Urinary bladder (tissue), 4 donors: ENCODE data around the gene ELOVL6. TPM values are rescaled to one million over a fixed set of nuclear protein-coding genes. Genes with fewer than 3 reads are reported as not detected.

Source experiments
- DNase-seq: peaks from one replicate; pipeline ENCODE4 v3.0.0-alpha.2; 2015; ENCODE audit errors: extremely low spot score
- H3K27ac ChIP-seq: one replicate; pipeline ENCODE4 v1.5.1; 2013; ENCODE audit warnings: low read depth, mild to moderate bottlenecking, moderate library complexity
- H3K36me3 ChIP-seq: one replicate; pipeline ENCODE4 v1.6.1; 2013; ENCODE audit warnings: mild to moderate bottlenecking, moderate library complexity; ENCODE audit not compliant: insufficient read depth
- H3K4me1 ChIP-seq: one replicate; pipeline ENCODE4 v1.6.1; 2013; ENCODE audit warnings: mild to moderate bottlenecking, moderate library complexity; ENCODE audit not compliant: insufficient read depth
- H3K4me3 ChIP-seq: one replicate; pipeline ENCODE4 v1.5.1; 2013; ENCODE audit warnings: low read depth, low read length
- WGBS: extraction: QIAGEN DNeasy Blood & Tissue Kit; methylation state at CpG from one replicate; pipeline ENCODE4 v1.1.7; 2013; 5-methylcytosine and 5-hydroxymethylcytosine counted together
- polyA plus RNA-seq: library from polyadenylated mRNA; stranded (reverse); fragments of 200-250 nt; gene quantifications from one replicate; pipeline ENCODE4 v1.2.3, GENCODE V29; 2013
- total RNA-seq: library from RNA; depleted of rRNA; stranded (reverse); fragments of >200 nt; gene quantifications from one replicate; pipeline ENCODE4 v1.2.3, GENCODE V29; 2014
- donor health status: healthy with polysubstance abuse.
- donor health status: healthy.

Gene ELOVL6
- total and polyA plus RNA-seq, 2 donors: 5.3 to 16.8 TPM

DNA sequence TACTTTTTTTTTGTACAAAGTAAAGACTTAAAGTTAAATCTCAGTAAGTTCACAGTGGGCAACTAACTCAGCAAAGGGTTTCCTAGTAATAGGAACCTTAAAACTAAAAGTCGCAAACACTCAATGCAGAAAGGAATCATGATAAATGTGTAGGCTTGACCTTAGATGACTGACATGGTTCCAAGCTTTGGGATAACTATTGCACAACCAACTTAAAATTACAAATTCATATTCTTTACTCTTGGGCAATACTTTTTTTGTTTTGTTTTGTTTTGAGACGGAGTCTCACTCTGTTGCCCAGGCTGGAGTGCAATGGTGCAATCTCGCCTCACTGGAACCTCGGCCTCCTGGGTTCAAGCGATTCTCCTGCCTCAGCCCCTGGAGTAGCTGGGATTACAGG lies 8.2 kb downstream of the ELOVL6 start:
- WGBS: 95% methylated on average over 5 of the region's 5 CpGs
- Histone ChIP-seq H3K36me3 (no peaks in the 10 kb centered on the region), H3K4me1 (no peaks in the 10 kb centered on the region), H3K27ac (no peak overlapping the region), H3K4me3 (no peak overlapping the region)
- DNase-seq: no peak

DNA sequence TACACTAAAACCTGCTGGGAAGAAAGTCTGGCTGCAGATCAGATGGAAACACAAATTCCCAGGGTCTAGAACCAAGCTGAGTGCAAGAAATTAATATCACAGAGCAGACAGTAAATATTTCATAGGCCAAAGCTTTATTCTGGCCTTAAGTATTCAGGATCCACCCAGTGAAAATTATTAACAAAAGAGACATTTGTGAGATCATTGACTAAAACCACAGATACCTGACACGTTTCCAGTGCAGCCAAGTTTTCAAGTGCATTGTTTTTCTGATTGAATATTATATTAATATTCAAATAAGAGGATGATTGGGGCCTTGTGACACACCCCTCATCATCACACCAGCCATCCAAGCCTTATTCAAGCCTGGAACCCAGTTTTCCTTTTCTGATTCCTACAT lies 10.3 kb downstream of the ELOVL6 start:
- H3K27ac ChIP-seq: no peak overlapping the region
- 67% methylated on average over 1 of the region's 1 CpG for WGBS

DNA sequence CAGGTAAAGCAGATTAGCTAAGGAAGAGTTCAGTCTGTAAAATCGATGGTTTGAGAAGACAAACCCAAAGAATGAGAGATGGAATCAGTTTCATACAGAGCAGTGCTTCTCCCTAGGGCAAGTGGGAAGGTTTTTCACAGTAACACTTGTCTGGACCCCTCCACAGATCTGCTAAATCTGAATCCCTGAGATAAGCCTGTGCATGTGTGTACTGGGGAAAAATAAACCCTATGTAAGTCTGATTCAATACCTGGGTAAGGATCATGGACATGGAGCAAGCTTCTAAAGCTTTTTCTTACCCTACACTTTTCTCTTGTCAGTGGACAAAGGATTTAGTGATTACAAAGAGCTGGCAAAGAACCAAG lies 13.6 kb downstream of the ELOVL6 start:
- H3K36me3 ChIP-seq: no peaks in the 10 kb centered on the region
- 64% methylated on average over 1 of the region's 1 CpG for WGBS
- no peak for DNase-seq

More for the DNA sequence above, 10.3 kb downstream of the ELOVL6 start:
- Histone ChIP-seq H3K4me3 (no peak overlapping the region), H3K4me1 (no peaks in the 10 kb centered on the region), H3K36me3 (no peaks in the 10 kb centered on the region)
- DNase-seq: no peak

DNA sequence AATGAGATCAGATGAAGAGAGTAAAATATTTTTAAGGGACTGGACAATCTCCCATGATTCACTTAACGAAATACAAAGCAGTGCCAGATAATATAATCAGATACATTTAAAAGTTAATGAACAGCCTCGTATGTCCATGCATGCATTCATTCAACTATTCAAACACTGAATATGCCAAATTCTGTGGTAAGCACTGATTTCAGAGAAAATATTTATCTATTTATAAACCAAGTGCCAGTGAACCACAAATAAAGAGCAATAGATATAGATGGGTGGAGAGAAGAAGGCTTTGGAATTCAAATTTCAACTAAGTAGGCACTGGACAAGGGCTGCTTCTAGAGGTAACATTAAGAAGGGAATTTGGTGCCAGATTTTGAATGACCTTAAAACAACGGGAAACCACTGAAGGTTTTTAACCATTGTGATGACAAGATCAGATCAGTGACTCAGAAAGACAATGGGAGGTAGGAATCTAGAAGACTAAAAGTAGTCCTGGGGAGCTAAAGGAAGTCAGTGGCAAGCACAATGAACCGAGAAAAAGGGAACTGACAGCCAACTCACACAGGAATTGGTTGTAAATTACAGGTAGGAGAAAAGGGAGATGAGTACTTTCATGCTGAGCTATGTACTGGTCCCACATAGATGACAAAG lies 14.2 kb downstream of the ELOVL6 start:
- WGBS: 63% methylated on average over 4 of the region's 4 CpGs
- H3K27ac ChIP-seq: no peak overlapping the region
- no peaks in the 10 kb centered on the region for H3K4me1 ChIP-seq
- DNase-seq: no peak
- H3K4me3 ChIP-seq: no peak overlapping the region
- H3K36me3 ChIP-seq: no peaks in the 10 kb centered on the region

More for the DNA sequence above, 13.6 kb downstream of the ELOVL6 start:
- Histone ChIP-seq H3K27ac (no peak overlapping the region), H3K4me1 (no peaks in the 10 kb centered on the region), H3K4me3 (no peak overlapping the region)

DNA sequence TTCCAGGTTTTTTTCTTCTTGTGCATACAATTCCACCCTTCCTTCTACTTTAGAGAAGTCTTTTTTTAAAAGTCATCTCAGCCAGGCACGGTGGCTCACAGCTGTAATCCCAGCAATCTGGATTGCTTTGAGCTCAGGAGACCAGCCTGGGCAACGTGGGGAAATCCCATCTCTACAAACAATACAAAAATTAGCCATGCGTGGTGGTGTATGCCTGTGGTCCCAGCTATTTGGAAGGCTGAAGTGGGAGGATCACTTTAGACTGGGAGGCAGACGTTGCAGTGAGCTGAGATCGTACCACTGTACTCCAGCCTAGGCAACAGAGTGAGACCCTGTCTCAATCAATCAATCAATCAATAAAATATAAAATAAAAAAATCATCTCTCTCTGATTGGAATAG lies 14.8 kb downstream of the ELOVL6 start:
- DNase-seq: no peak
- Histone ChIP-seq H3K4me1 (no peaks in the 10 kb centered on the region), H3K4me3 (no peak overlapping the region), H3K27ac (no peak overlapping the region), H3K36me3 (no peaks in the 10 kb centered on the region)
- 76% methylated on average over 5 of the region's 5 CpGs for WGBS

DNA sequence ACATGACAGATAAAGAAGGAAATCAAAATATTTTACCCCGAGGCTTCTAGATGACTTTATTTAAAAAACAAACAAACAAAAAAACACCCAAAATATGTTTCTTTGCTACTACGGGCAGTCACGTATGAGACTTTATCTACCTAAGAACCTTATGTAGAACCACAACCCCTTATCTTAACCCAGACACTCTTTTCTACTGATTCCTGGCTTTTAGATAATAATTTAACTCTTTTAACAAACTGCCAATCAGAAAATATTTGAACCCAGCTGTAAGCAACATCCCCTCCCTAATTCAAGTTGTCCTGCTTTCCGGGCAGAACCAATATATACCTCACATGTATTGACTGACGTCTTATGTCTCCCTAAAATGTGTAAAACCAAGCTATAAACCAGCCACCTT lies 15.4 kb downstream of the ELOVL6 start:
- WGBS: 91% methylated on average over 5 of the region's 5 CpGs

DNA sequence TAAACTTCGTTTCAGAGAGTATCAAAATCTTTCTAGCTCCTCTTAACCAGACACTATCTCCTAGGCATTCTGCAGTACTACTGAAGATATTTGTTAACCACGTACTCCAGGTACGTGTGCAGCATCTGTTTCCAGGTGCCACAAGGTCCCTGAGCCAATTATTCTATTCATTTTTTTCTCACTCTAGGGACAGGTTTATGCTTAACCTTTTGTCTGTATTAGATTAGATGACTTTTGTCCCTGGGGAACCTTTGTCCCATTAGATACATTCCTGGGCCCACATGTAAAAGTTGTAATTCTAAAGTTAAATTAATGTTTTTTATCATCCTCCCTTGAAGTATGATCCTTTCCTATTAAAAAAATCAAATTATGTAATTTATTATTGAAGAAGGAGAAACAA lies 16.5 kb downstream of the ELOVL6 start:
- Histone ChIP-seq H3K27ac (no peak overlapping the region), H3K36me3 (no peaks in the 10 kb centered on the region), H3K4me1 (no peaks in the 10 kb centered on the region), H3K4me3 (no peak overlapping the region)
- no peak for DNase-seq
- WGBS: 81% methylated on average over 3 of the region's 3 CpGs

More for the DNA sequence above, 15.4 kb downstream of the ELOVL6 start:
- no peak overlapping the region for H3K4me3 ChIP-seq
- no peak for DNase-seq
- no peaks in the 10 kb centered on the region for H3K36me3 ChIP-seq
- H3K4me1 ChIP-seq: no peaks in the 10 kb centered on the region
- no peak overlapping the region for H3K27ac ChIP-seq

DNA sequence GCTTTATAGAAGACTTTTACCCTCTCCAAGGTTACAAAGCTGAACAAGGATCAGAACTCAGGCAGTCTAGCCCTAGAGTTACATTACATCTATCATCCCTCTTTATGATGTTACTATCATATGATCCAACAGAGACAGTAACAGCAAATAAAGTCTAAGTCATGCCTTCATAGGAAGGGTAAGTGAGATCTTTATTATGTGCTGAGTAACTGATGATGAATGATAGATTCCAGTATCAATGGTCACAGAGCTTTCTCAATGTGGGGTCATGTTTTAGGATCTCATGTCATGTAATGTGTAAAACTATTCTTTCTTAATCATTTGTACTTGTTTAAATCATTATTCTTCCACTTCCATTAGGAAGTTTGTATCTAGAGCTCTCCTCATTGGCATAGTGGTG lies 22.8 kb downstream of the ELOVL6 start:
- H3K4me1 ChIP-seq: no peaks in the 10 kb centered on the region
- DNase-seq: no peak
- H3K27ac ChIP-seq: no peak overlapping the region
- no peaks in the 10 kb centered on the region for H3K36me3 ChIP-seq
- H3K4me3 ChIP-seq: no peak overlapping the region

DNA sequence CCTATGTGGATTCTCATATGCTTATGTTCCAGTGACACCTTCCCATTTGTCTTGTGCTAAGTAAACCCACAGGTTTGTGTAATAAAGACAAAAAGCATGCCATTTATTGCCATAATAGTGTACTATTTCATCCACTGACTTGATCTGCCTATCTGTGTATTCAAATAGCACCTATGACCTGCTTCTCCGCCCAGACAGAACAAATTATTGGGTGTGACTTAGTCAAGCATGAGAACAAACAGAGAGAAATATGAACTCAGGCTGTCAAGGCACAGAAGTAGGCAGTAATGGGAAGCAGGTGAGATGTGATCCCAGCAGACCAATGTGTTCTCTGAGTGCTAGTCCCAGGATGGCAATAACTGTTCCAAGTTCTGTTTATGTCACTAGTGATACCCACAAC lies 25.4 kb downstream of the ELOVL6 start:
- H3K4me3 ChIP-seq: no peak overlapping the region
- WGBS: 89% methylated on average over 1 of the region's 1 CpG
- no peak for DNase-seq
- H3K36me3 ChIP-seq: no peaks in the 10 kb centered on the region
- no peaks in the 10 kb centered on the region for H3K4me1 ChIP-seq
- no peak overlapping the region for H3K27ac ChIP-seq

DNA sequence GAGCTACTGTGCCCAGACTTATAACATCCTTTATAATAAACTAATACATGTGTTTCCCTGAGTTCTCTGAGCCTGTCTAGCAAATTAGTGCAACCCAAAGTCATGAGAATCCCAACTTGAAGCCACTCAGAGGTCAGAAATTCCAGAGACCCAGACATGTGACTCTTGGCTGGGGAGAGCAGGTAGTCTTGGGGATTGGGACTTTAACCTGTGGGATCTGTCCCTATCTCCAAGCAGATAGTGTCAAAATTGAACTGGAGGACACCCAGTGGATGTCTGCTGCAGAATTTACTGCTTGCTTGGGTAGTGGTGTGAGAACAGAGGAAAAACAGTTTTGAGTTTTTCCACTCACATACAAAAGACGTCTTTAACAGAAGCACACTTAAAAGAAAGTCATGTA lies 26.4 kb downstream of the ELOVL6 start:
- H3K27ac ChIP-seq: no peak overlapping the region
- no peaks in the 10 kb centered on the region for H3K36me3 ChIP-seq
- DNase-seq: no peak
- whole genome bisulfite sequencing: 77% methylated on average over 1 of the region's 1 CpG
- H3K4me1 ChIP-seq: no peaks in the 10 kb centered on the region
- no peak overlapping the region for H3K4me3 ChIP-seq

DNA sequence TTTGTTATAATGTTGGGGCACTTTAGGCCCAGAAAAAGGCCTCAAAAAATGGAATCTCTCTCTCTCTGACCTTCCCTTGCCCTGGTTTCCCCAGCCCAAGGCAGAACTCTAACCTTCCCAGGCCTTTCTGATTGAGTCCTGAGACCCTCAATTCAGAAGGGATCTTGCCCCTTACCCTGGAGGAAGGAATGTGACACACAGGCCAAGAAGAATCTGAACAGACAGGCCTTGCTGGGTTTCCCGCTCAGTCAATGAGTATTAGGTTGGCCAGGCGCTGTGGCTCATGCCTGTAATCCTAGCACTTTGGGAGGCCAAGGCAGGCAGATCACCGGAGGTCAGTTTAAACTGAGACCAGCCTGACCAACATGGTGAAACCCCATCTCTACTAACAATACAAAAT lies 27.6 kb downstream of the ELOVL6 start:
- no peak overlapping the region for H3K4me3 ChIP-seq
- no peaks in the 10 kb centered on the region for H3K36me3 ChIP-seq
- no peaks in the 10 kb centered on the region for H3K4me1 ChIP-seq
- DNase-seq: no peak
- no peak overlapping the region for H3K27ac ChIP-seq
- 96% methylated on average over 3 of the region's 3 CpGs for WGBS

DNA sequence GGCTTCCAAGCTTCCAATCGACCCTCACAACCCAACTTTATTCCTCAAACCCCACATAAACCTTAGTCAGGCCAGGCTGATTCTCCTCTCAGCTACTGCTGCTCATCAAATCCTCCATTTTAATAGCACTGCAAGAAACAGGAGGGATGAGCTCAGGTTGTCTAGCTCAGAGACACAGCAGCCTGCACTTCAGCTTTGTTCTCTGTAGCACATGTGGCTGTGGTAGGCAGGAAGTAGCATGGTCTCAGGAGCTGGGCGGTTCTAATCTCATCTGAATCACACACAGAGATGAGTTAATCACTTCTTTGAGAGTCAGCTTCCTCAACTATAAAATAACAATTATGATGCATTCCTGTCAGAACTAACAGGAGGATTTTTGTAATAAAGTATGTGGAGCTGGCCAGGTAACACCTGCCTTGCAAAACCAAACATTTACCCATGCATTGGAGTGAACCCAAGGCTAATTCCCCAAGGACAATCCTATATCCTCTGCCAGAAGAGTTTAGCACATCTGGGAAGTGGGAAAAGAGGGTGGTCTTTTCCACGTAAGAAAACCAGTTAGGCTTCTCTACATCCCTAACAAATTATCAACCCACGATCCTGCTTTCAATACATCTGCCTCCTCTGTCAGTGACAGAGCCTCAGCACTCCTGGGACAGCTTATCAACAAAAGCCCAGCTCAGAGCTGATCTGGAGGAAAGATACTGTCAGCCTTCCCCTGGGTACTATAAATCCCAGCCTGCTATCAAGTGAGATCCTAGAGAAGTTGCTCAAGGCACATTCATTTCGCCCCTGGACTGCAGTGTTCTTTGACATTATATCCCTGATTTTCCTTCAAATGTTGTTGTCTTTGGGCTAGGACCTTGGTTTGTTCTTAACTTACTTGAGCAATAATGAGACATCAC lies 32.8 kb downstream of the ELOVL6 start:
- no peak overlapping the region for H3K27ac ChIP-seq
- WGBS: 66% methylated on average over 5 of the region's 5 CpGs
- no peak overlapping the region for H3K4me3 ChIP-seq
- H3K36me3 ChIP-seq: no peaks in the 10 kb centered on the region
- peaks cover 1% of the 10 kb centered on the region for H3K4me1 ChIP-seq
- no peak for DNase-seq

DNA sequence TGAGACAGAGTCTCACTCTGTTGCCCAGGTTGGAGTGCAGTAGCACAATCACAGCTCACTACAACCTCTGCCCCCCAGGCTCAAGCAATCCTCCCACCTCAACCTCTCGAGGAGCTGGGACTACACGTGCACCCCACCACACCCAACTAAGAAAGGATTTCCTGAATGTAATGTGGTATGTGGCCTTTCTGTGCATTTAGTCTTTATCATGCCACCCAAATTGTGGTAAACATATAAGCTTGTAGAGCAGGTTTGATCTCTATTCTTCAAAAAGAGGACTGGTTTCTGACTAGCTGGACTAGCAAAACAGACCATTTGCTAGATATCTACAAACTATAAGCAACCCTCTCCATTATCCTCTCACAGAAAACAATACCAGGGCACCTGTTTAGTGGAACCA lies 33.6 kb downstream of the ELOVL6 start:
- H3K4me1 ChIP-seq: peaks cover 1% of the 10 kb centered on the region
- WGBS: 75% methylated on average over 2 of the region's 2 CpGs
- DNase-seq: no peak

DNA sequence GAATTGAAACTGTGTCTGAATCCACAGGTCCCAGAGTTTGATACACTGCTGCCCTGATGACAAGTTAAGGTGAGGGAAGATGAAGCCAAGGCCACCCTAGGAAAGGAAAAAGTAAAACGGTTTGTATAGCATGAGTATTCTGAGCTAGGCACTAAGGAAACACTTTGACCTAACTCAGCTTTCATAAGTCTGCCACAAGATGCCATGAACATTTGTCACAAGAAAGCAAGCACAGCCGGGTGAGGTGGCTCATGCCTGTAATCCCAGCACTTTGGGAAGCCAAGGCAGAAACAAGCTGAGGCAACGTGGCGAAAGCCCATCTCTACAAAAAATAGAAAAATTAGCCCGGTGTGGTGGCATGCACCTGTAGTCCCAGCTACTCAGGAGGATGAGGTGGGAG lies 34.2 kb downstream of the ELOVL6 start:
- Histone ChIP-seq H3K36me3 (no peaks in the 10 kb centered on the region), H3K4me1 (peaks cover 1% of the 10 kb centered on the region), H3K4me3 (no peak overlapping the region), H3K27ac (no peak overlapping the region)
- 77% methylated on average over 5 of the region's 5 CpGs for WGBS
- DNase-seq: no peak

More for the DNA sequence above, 33.6 kb downstream of the ELOVL6 start:
- Histone ChIP-seq H3K4me3 (no peak overlapping the region), H3K36me3 (no peaks in the 10 kb centered on the region), H3K27ac (no peak overlapping the region)
